H54 (cell line): ENCODE data around the gene TRIB2.

ENCODE experiments used
- DNase-seq: peaks from one replicate; pipeline ENCODE4 v3.0.0; 2011; ENCODE audit warnings: low spot score, mixed read lengths; ENCODE audit not compliant: insufficient read length
- FAIRE-seq: peaks from 3 replicates; lab custom pipeline; 2011; peaks lifted over from hg19 to GRCh38; lab: Jason Lieb, UNC
- POLR2A ChIP-seq: IDR thresholded peaks from 2 replicates; pipeline ENCODE4 v1.6.1; 2011; ENCODE audit warnings: low read depth, mild to moderate bottlenecking, low read length

The TRIB2 gene

GRCh38 chr2:12732651-12733050, 15.9 kb downstream of the TRIB2 start:
- FAIRE-seq (no peak), DNase-seq (no peak)
- TF ChIP-seq POLR2A = no peak

DNA sequence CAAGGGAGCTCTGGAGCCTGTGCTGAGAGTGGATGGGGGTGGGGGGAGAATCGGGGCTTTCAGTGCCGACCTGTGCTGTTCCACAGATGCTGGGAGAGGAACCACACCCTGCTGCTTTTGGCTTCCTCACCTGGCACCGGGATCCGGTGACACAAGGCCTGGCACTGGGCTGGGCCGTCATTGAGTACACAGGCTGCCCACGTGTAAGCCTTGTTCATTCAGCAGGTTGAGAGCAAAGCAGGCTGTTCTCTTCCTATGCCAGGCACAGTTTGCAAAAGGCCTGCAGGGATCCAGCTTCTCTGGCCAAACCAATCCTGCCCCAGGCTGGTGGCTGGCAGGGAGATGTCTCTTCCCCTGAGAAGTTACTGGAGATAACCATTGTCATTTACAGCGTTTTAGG, 17.1 kb downstream of the TRIB2 start:
- FAIRE-seq (no peak), DNase-seq (no peak)
- TF ChIP-seq POLR2A = no peak

- no peak for DNase-seq
- TF ChIP-seq POLR2A = no peak
- no peak for FAIRE-seq
Measured at GRCh38 chr2:12734914-12735654, 18.3 kb downstream of the TRIB2 start.

DNA sequence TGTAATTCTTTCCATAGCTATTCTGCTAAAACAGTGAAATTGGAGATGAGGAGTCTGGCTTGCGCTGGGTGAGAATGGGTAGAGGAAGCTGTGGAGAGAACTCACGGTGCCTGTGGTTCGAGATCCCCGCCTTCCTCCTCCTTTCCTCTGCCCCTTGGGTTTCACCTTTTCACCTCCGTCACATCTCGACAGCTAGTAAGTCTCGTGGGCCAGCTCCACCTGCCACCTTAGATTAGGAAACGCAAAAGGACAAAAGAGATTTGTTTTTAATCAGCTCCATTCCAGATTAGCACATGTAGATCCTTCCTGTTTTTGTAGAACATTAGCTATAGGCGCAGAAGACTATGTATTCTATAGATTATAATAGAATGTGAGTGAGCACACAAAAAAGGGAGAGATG, 20.6 kb downstream of the TRIB2 start:
- DNase-seq (no peak), FAIRE-seq (no peak)
- TF ChIP-seq POLR2A = no peak

DNA sequence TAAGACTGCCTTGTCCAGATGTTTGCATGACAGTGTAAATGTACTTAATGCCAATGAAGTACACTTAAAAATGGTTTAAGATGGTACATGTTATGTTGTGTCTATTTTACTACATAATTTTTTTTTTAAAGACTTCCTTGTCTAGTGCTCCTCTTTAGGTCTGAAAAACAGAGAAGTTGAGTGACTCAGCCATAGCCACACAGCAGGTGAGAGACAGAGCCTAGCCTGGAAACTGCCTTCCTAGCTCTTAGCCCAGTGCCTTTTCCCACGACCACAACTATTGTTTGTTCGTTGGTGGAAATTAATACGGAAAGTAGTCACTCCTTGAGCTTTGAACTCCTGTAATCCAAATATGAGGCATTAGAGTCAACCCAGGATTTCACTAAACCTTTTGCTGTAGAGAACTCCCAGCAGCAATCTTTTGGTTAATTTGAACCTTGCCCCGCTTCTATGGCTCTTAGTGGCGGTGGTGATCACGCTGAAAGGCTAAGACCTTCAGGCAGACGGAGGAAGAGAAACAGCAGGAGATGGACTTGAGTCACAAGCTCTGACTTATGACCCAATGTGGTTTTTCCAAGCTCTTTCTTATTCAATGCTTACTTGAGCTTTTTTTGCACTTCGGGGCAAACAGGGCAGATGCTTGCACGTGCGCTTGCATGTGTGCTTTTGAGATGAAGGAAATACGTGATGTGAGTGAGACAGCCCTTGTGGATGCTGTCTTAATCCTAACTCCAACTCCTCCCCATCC, 21.2 kb downstream of the TRIB2 start:
- TF ChIP-seq POLR2A = no peak
- DNase-seq (peak; percentile 60), FAIRE-seq (peak; percentile 73)

- FAIRE-seq (no peak), DNase-seq (no peak)
- TF ChIP-seq POLR2A = no peak
Measured at GRCh38 chr2:12739721-12740254, 23.1 kb downstream of the TRIB2 start.

GRCh38 chr2:12741380-12741779, 24.6 kb downstream of the TRIB2 start:
- TF ChIP-seq POLR2A = no peak
- DNase-seq (no peak), FAIRE-seq (no peak)

- DNase-seq (no peak), FAIRE-seq (no peak)
- no peak for TF ChIP-seq POLR2A
Measured at GRCh38 chr2:12742891-12743290, 26.2 kb downstream of the TRIB2 start.

DNA sequence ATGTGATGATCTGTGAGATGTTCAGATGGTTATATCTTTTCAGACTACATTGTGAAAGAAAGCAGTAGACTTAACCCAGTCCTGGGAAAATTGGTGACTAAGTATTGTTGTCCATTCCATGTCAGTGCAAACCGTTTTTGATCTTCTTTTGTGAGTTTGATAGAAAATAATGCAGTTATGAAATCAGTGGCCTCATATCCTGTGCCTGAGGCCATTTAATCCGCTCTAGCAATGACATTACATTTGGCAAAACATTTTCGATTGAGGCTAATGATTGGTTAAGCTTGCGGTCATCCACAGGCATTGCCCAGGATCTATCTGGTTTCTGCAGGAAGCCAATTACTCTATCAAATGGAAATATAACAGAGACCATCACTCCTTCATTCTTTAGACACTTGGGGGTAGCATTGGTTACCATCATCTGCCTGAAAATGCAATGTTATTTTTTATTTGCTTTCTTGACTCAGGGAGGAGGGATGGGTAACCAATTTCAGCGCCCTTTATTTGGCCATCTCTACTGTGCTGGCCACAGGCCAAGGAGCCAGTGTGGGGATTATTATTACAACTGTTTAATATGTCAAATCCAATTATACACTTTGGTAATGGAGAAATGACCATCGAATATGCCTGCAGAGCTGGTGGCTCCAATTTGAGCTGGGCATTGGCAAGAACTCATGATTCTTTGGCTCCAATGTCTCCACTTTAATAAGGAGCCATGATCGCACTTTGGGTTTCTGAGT, 33.6 kb downstream of the TRIB2 start:
- FAIRE-seq (no peak), DNase-seq (no peak)
- TF ChIP-seq POLR2A = no peak

DNA sequence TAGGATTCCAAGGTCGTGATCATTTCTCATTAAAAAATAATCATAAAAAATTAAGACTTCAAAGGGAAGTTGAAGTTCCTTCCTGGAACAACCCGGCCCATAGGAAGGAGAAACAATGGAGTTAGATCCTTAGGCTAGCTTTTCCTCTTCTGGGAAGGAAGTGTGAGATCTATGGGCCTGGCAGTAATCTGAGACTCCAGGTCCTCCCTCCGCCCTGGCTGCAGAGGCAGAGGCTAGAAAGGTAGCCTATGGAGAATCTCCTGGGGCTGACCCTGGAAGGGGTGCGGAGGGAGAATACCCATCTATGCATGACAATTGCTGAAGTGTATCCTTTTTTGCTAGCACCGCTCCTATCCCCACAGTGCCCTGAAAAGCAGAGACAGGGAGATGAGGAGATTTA, 37.9 kb downstream of the TRIB2 start:
- no peak for TF ChIP-seq POLR2A
- FAIRE-seq (no peak), DNase-seq (no peak)

DNA sequence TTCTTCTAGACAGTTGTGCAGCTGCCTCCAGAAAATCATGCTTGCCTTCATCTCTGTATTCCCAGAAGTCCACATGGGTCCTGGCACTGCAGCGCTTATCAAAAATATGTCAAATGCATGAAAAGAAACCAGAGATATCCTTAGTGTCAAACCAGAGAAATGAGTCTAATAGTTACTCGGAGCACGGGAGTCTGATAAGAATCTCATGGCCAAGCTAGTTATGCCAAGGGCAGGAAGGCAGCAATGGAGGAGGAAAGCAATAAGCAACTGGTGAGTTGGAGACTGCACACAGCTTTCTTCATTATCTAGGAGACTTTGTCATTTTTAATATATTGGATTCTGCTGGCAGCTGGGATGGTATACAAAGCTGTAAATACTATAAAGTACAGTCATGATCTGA, 38.6 kb downstream of the TRIB2 start:
- FAIRE-seq (no peak), DNase-seq (no peak)
- no peak for TF ChIP-seq POLR2A

- TF ChIP-seq POLR2A = no peak
- FAIRE-seq (peak; percentile 76), DNase-seq (no peak)
Measured at GRCh38 chr2:12759248-12759647, 42.5 kb downstream of the TRIB2 start.

- FAIRE-seq (no peak), DNase-seq (no peak)
- no peak for TF ChIP-seq POLR2A
Measured at GRCh38 chr2:12761104-12761503, 44.4 kb downstream of the TRIB2 start.

DNA sequence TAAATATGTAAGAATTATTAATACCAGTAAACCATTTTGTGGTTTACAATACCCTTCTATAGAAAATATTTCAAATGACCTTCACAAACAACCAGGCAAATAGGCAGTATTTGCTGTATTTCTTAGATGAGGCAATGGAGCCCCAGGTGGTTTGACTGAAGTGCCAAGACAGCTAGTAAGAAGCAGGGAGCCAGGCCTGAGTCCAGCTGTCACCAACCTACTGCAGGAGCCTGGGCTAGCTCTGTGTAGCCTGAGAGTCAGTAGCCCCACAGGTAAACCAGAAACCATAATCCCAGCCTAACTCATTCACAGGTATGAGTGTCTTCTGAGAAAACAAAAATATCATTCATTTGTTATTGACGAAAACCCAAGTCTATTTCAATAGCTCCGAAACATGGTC, 45.6 kb downstream of the TRIB2 start:
- FAIRE-seq (no peak), DNase-seq (no peak)
- no peak for TF ChIP-seq POLR2A
